ENCODE results near the gene SCYGR8. TPM values are rescaled to one million over a fixed set of nuclear protein-coding genes. Genes with fewer than 3 reads are reported as not detected.

Gene SCYGR8
- total and polyA plus RNA-seq, 2 donors (not counting 3 experiments of a cell fraction or from before 2014, with no cell fraction given) = not detected

DNA sequence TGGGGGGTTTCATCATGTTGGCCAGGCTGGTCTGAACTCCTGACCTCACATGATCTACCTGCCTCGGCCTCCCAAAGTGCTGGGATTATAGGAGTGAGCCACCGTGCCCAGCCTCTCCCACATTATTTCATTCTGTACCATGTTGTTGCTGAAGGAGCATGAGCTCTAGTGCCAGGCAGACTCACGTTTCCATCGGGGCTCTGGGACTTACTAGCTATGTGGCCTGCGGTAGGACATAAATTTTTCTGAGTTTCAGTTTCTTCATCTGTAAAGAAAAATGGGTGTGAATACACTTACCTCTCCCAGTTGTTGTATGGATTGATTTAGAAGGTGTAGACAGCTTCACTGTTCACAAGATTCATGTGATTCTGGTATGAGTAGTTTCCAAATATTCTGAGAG, 37.1 kb downstream of the SCYGR8 start:
- ChIA-PET POLR2A (no interaction called here), CTCF (interaction anchor here (0.9 to 1.4 kb wide), 3 partner anchors 17 to 90 kb away, joined by 3 to 6 read pairs (median 5); no protein-coding TSS in a partner anchor)
- intact Hi-C loops (cut with micrococcal nuclease) = no loop called here
- Histone ChIP-seq H3K4me2 (ENCODE audit: insufficient read depth, low read length) (no peak overlapping the region), H3K9ac (replicated peaks; ENCODE audit: extremely low read depth, insufficient read depth, low read length) (no peak overlapping the region), H2AFZ (ENCODE audit: low read depth, low read length) (no peak overlapping the region), H4K20me1 (replicated peaks; ENCODE audit: control insufficient read depth, extremely low read depth, insufficient read depth, low read length) (no peaks in the 10 kb centered on the region), H3K27ac (ENCODE audit: insufficient read depth, low read depth, low read length) (no peak overlapping the region), H3K9me3 (replicated peaks; ENCODE audit: control insufficient read depth, insufficient read depth, low read length) (no peaks in the 10 kb centered on the region), H3K27me3 (ENCODE audit: control insufficient read depth in 2 of 2, insufficient read depth in 2 of 2, low read length in 2 of 2) (no peaks in the 10 kb centered on the region), H3K79me2 (ENCODE audit: control insufficient read depth, insufficient read depth, low read length) (no peaks in the 10 kb centered on the region), H3K4me1 (ENCODE audit: control insufficient read depth, extremely low read depth, insufficient read depth, low read length) (no peaks in the 10 kb centered on the region), H3K36me3 (ENCODE audit: control insufficient read depth in 2 of 2, extremely low read depth in 1 of 2, insufficient read depth in 2 of 2, low read length in 2 of 2) (no peaks in the 10 kb centered on the region), H3K9me1 (replicated peaks; ENCODE audit: control insufficient read depth, extremely low read depth, insufficient read depth, low read length) (no peaks in the 10 kb centered on the region), H3K4me3 (replicated peaks in 1 of 3; ENCODE audit: insufficient read depth in 1 of 3, low read depth in 1 of 3, low read length in 3 of 3) (no peak overlapping the region)
- DNase-seq (ENCODE audit: low read depth, low spot score) (no peak), FAIRE-seq (no peak)
- BruUV-seq (replicated peaks) = no TSS peak
- TF ChIP-seq, protein P1, sequence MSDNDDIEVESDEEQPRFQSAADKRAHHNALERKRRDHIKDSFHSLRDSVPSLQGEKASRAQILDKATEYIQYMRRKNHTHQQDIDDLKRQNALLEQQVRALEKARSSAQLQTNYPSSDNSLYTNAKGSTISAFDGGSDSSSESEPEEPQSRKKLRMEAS (IDR thresholded peaks at IDR 0.05; ENCODE audit: insufficient read depth, insufficient read length) = no peak
- TF ChIP-seq POLR2AphosphoS5 (IDR thresholded peaks at IDR 0.05; ENCODE audit: insufficient read depth, low read depth, low read length) (no peak), POLR2A (IDR thresholded peaks at IDR 0.05; ENCODE audit: low read depth, low read length) (no peak), MYC (IDR thresholded peaks at IDR 0.05; ENCODE audit: low read depth, low read length) (no peak), EZH2 (IDR thresholded peaks at IDR 0.05; ENCODE audit: borderline replicate concordance, low read depth, low read length, severe bottlenecking) (no peak), GATA2 (IDR thresholded peaks at IDR 0.05; ENCODE audit: insufficient read depth, insufficient read length, low read depth, low read length) (no peak), JUN (IDR thresholded peaks at IDR 0.05; ENCODE audit: borderline replicate concordance, insufficient read depth, insufficient read length, low read depth) (no peak), FOS (IDR thresholded peaks at IDR 0.05; ENCODE audit: borderline replicate concordance, insufficient read depth, low read length) (no peak)
- TF ChIP-seq, protein P2, sequence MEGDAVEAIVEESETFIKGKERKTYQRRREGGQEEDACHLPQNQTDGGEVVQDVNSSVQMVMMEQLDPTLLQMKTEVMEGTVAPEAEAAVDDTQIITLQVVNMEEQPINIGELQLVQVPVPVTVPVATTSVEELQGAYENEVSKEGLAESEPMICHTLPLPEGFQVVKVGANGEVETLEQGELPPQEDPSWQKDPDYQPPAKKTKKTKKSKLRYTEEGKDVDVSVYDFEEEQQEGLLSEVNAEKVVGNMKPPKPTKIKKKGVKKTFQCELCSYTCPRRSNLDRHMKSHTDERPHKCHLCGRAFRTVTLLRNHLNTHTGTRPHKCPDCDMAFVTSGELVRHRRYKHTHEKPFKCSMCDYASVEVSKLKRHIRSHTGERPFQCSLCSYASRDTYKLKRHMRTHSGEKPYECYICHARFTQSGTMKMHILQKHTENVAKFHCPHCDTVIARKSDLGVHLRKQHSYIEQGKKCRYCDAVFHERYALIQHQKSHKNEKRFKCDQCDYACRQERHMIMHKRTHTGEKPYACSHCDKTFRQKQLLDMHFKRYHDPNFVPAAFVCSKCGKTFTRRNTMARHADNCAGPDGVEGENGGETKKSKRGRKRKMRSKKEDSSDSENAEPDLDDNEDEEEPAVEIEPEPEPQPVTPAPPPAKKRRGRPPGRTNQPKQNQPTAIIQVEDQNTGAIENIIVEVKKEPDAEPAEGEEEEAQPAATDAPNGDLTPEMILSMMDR (IDR thresholded peaks at IDR 0.05; ENCODE audit: extremely low read depth in 1 of 2, insufficient read depth in 1 of 2, low read depth in 1 of 2, low read length in 2 of 2) = no peak
- dilution Hi-C loops (cut with MboI; ENCODE audit: extremely low pct_ligation_motif_present, low sequenced_read_pairs) = no loop called here

Data from endothelial cell of umbilical vein (primary cell).